Hematopoietic multipotent progenitor cell treated with erythropoietin and hydrocortisone succinate and interleukin-3 and kit ligand, for 4 days (in vitro differentiated cells): Measurements from ENCODE around the gene RAB3GAP2.
"Not testable (repeated sequence)": the region's sequence is repeated elsewhere in the genome, so short reads cannot be mapped to it uniquely, and the experiment has no call there.

ENCODE experiments used
- DNase-seq: peaks from one replicate; pipeline ENCODE4 v3.0.0-alpha.2; 2015

RAB3GAP2 gene

DNA sequence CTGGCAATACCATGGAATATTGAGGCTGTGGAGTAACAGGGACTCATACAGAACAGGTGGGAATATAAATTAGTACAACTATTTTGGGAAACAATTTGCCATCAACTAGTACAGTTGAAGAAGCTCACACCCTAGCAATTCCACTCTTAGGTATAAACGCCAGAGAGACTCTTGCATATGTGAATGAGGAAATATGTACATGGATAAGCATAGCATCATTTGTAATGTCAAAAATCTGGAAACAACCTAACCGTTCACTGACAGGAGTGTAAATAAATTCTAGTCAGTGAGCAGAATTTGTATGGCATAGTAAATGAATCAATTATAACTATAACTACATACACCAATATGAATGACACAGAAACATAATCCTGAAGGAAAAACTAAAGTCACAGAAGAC lies 83.7 kb downstream of the RAB3GAP2 start:
- DNase-seq = no peak

DNA sequence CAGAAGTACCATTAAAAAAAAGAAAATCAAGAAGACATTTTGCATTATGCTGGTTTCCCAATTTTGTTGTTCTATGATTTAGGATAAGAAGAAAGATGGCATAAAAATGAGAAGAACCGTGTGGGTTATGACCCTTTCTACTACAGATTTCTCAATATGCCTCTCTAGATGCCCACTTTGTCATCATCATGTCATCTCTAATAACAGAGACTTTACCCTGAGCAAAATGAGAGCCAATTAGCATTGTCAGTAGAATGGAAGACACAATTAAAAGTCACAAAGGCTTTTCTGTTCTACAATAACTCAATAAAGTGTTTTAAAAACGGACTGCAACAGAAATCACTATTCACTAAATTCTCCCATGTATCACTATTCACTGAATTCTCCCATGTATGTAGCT lies 85.5 kb downstream of the RAB3GAP2 start:
- DNase-seq = no peak

DNA sequence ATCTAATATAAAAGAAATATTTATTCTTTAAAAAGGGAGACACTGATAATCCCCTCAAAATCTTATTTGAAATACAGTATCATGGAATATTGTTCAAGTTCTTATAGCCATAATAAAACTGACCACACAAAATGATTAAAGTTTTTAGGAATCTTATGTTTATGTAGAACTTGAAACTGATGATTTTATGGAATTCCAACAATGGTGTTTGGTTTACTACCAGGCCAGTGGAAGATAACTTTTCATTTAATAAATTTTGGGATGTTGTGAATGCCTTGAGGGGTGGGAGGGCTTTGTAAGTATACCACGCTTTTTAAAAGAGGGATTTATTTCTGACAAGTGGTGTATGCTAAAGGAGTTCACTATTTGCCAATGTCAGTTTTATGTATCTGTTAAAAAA lies 87.7 kb downstream of the RAB3GAP2 start:
- DNase-seq = no peak

DNA sequence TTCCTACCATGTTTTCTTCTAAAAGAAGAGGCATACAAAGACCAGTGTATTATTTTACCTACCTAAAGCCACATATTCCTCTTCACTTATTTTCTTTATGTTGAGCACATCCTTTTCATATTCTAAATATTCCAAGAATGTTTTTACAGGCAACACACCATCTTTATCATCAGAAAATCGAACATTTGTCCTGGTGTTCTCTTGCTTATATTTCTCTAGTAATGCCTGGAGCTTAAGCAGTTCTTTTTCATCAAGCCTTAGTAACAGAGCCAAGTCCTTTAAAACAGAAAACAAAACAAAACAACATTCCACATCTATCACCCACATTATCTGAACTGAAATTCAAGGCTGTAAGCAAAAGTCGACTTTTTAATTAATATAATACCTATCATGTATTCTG lies 89.6 kb downstream of the RAB3GAP2 start:
- DNase-seq = no peak

DNA sequence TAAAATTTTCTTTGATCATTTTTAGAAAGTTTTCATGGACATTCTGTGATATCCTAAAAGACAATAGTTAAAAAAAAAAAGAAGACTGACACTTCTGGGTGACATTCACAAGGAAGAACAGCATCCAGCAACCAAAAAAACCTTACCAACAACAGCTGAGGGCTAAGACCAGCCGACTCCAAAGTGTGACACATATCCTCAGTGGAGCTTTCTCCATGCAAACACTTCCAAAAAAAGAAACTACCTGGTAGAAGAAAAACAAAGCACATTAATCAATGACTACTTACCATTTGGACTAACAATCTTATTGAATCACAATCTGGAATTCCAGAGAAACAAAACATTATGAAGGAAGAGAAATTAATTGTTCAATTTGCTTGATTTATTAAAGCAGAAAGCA lies 90.1 kb downstream of the RAB3GAP2 start:
- no peak for DNase-seq

DNA sequence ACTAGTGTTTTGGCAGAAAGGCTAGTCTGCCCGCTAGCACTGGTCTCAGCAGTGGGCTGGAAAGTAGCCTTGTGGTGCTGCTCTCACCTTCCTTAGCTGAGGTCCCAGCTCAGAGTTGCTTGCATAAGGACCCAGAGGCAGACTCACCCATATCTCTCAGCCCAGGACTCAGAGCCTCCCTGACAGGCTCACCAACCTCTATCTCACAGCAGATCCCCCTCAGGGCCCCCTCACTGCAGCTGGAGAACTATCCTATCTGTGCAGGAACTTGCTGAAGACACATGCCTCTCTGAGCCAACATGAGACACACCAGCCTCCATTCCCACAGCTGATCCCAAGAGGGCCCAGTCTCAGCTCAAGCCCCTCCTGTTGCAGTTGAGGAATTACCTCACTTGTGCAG lies 95.7 kb downstream of the RAB3GAP2 start:
- peak; percentile 22 for DNase-seq

DNA sequence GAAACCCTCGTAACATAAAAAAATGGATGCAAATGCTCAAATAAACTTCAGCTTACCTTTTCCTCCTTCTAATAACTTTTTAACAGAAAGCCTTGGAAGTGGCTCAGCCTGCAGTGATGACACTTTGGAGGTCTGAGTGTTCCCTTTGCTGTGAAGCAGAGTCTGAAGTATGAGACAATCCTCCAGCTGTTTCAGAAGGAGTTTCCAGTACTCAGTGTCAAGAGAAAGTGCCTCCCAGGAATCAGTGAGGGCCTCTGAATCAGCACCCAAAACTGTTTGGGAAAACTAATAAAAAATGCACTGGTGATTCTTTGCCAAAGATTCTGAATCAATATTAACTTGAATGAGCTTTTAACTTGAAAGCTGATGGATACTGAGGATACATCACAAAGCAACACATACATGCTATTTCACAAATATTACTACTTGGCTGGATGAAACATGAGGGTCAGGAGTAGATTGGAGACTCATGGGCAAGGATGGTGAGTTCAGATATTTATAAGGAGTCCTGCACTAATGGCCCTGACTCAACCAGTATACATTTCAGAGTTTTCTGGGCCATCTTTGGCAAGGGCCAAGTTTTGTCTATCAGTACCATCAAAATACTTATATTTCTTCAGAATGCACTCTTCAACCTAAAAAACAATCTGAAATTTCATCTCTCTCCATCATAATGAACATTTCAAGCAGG lies 101.3 kb downstream of the RAB3GAP2 start:
- DNase-seq = no peak

DNA sequence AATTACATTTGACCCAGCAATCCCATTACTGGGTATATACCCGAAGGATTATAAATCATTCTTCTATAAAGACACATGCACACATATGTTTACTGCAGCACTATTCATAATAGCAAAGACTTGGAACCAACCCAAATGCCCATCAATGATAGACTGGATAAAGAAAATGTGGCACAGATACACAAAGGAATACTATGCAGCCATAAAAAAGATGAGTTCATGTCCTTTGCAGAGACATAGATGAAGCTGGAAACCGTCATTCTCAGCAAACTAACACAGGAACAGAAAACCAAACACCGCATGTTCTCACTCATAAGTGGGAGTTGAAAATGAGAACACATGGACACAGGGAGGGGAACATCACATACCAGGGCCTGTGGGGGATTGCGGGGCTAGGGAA lies 102.4 kb downstream of the RAB3GAP2 start:
- not testable (repeated sequence) for DNase-seq

DNA sequence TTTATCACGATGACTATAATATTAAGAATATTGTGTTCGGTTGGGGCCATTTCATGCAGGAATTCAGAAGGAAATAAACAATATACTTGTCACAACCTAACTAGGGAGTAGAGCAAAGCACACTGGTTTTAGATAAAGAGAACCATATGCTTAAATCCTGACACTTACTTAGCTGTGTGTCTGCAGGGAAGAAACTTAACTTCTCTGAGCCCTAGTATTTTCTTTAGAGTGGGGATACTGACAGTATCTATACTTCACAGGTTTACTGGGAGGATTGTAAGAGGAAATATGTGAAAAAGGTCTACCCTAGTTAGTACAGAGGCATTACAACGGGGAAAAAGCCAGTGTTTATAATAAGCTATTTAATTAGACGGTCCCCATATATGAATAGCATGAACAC lies 105.4 kb downstream of the RAB3GAP2 start:
- DNase-seq = no peak

DNA sequence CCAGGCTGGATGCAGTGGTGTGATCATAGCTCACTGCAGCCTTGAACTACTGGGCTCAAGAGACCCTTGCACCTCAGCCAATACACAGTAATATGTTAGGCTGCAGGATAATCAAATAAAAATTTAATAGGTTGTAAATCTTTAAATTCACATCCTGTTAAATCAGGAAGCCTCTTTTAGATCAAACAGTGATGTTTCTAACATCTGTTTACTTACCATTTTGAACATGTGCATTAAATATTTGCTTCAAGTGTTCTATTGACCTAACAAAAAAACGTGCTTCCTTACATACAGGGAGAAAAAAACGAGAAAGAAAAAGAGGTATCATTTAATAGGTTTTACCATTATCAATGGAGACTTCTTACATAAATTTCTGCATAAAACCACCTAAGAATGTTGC lies 107.7 kb downstream of the RAB3GAP2 start:
- no peak for DNase-seq

DNA sequence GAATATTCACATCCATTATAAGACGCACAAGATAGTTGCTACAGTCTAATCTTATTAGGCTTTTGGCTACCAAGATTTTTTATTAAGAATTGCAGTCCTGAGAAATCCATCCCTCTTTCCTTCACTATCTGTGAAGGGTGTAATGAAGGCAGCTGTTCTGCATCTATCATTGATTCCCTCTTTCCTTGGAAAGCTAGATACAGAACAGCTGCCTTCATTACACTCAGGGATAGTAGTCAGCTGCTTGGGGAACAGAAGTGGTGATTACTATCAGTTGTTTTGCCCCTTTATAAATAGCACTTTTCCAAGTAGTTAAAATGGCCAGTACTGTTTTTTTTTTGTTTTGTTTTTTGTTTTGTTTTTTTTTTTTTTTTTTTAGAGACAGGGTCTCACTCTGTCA lies 108.1 kb downstream of the RAB3GAP2 start:
- no peak for DNase-seq

DNA sequence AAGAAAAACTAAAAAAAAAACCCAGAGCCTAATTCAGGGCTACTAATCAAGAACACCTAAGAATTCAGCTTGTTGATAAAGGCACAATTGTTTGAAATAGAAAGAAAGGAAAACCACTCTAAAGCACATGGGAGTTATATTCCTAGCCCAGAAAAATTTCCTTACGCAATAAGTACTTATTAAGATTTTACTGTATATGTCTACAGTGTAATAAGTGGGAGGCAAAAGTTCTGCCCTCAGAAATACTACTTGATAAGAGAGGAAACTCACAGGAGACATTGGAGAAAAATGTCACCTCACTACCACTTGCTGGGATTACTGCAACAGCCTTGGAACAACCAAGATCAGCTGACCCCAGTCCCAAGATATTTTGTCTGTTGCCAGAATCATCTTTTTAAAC lies 112.2 kb downstream of the RAB3GAP2 start:
- DNase-seq = no peak

DNA sequence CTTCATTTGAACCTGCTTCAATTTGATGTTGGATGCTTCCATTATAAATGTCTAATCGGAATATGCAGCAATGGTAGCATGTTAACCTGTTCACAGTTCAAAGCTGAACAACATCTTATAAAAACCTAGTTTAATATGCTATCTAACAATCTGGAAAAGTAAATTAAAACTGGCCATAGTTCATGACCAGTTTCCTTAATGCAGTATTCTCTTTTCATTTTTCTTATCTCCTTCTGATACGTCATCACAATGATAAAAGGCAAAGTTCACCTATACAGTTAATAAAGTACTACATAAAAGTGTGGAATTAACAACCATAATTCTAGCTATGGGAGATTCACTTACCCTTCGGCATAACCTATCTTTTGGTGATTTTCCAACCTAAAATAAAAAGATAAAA lies 113.2 kb downstream of the RAB3GAP2 start:
- DNase-seq = no peak

DNA sequence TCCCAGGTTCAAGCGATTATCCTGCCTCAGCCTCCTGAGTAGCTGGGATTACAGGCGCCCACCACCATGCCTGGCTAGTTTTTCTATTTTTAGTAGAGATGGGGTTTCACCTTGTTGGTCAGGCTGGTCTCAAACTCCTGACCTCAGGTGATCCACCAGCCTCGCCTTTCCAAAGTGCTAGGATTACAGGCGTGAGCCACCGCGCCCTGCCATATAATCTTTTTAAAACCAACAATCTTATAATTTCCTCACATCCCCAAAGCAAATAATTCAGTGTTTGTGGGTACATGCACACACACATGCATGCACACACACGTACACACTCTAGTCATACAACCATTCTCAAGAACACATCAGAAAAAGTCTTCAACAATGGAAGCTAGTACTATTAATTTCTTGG lies 113.7 kb downstream of the RAB3GAP2 start:
- not testable (repeated sequence) for DNase-seq

DNA sequence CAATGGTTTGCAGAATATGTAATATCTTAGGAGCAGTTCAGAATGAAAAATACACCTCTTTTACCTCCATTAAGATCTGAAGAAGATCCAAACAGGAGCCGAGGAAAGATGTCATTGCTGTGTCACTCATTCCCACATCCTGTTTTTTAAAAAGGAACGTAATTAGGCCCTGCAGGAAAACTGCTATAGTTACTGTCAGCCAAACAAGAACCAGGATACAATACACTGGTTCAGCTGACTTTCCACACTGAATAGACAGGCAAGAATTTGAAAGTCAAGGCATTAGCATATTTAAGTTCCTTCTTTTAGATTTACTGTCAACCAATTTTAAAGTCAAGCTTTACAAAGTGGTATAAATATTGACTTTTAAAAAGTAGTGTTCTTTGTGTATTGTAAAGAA lies 114.5 kb downstream of the RAB3GAP2 start:
- no peak for DNase-seq

DNA sequence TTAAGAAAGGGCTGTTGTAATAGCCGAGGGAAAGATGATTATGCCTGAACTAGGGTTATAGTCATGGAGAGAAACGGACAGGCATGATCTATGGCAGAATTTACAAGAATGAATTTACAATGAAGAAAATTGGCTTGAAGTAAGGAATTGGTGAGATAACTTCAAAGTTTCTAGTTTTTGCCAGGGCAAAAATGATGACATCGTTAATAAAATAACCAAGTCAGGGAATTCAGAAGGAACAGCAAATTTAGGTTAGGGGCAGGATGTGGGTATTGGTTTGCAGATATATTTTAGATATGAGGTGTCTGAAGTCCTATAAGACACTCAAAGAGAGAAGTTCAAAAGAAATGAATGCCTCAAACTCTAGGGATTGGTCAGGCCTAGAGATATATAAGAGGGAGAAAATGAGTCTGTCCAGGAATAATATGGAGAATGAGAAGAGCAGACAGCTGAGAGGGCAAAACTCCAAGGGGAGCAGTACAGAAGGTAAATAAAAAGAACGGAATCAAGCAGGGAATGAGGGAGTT lies 115.6 kb downstream of the RAB3GAP2 start:
- DNase-seq = no peak

DNA sequence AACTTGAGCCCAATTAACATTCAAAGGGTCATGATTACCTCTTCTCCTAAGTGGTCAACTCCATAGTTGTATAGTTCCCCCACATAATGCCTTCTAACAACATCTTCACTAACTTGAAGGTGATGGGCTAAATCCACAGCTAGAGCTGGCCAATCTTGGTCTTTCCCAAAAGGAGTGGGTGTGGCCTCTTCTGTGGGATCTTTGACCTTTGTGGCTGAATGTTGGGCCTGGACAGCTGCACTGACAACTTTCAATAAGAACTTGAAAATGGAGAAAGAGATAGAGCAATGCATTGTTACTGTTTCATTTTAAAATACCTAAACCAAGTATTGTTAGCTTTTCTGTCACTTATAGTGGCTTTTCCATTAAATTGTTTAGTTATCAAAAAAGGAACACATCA lies 119.1 kb downstream of the RAB3GAP2 start:
- DNase-seq = no peak

DNA sequence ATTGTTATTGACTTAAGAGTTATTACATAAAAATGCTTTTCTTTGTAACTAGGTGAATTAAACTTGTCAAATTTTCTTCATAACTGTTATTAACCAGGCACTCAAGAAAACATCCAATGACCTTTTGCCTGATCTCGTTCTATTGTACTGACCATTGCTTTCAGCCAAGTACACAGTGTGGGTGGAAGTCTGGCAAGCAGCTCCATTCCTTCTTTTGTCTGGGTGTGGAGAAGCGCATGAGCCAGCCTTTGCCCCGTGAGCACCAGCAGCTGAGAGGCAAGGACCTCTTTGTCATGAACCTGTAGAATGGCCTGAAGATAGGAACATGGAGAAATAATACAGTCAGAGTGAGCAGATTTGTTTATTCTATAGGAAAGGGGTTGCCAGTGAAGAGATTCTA lies 120.8 kb downstream of the RAB3GAP2 start:
- DNase-seq = no peak

DNA sequence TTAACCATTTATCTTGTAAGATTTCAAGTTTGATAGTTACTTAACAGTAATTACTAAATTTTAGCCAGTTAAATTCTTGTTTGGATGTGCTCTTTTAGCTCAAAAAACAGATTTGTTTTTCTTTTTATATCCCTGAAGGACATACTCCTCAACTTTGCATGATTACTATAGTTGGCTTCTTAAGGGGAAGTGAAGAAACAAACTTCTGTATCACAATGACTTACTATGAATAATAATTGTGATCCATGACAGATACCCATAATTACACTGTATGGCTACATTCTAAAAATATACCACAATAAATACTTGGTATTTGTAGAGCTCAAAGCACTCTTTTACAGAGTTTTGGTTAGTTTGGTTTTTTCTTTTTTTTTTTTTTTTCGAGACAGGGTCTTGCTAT lies 122.5 kb downstream of the RAB3GAP2 start:
- DNase-seq = no peak

DNA sequence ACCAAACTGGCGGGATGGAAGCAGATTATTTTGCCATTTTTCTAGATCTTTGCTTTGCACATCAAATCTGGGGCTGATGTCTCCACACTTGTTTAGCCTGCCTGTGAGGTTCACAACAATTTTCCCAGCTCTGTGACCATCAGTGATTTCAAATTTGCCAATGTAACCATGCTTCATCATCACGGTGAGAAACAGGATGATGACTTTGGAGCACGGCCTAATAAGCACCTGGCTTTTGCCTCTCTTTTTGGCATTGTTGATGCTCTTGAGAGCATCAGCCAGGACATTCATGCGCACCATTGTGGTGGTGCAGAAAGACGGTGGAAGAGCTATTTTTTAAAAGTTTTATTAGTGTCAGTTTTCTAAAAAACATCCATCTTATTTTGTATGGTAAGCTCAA lies 128.2 kb downstream of the RAB3GAP2 start:
- no peak for DNase-seq

DNA sequence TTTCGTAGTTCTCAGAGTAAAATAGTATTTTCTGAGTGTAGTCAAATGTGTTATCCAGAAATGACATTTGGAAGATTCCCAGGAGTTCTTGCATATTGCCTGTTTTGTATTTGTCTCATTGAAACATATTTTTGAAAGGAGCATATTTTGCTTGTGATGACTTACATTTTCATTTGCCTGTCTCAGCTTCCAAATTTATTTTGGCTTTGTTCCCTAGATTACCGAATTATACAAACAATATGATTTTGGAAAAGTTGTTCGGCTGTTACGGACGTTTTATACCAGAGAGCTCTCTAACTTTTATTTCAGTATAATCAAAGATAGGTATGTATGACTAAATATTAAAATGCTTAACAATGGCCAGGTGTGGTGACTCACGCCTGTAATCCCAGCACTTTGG lies 132.3 kb downstream of the RAB3GAP2 start:
- DNase-seq = no peak

DNA sequence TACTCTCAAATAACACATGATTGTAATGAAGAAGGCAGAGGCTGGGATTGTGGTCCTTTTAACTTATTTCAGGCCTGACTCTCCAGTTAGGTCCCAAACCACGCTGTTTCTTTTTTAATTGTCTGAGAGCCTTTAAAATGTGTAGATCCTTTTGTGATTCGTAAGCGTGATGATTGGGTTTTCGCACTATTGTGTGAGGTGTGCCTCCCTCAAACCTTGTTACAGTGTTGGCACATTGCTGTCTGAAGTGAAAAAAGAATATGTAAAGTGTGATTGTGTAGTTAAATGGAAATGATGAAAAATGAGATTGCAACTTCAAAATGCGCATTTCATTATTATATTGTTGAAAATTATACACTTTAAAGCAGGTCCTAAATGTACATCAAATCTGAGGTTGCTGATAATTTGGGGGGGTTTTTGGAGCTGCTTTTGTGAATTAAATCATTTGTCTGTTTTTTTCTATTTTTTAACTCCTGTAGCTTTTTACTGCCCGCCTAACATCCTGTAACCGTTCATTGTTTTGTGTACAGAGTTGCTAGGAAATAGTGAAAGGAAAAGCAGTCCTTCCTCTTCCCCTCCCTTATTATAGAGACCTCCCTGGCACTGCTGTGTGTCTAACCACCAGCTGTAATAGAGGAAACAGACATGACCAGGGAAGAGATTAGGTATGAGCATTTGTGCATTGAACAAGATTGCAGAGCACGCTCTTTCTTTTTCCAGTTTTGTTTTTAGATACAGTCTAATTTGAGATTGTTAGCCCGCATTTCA lies 135.1 kb downstream of the RAB3GAP2 start:
- DNase-seq = peak; percentile 84

DNA sequence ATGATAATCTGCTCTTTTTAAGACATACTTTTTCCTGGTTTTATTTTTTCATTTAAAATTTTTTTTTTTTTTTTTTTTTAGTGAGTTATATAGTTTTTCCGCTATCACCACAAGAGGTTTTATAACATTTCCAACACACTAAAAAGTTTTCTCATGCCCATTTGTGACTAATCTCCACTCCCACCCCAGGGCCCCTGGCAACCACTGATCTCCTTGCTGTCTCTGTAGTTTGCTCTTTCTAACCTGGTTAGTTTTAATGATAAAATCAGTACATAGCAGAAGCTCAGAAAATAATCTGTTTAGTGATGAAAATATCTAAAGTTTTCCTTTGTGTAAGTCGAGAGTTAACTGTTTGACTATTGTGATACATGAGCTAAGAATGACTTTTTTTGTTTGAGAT lies 136.5 kb downstream of the RAB3GAP2 start:
- no peak for DNase-seq

DNA sequence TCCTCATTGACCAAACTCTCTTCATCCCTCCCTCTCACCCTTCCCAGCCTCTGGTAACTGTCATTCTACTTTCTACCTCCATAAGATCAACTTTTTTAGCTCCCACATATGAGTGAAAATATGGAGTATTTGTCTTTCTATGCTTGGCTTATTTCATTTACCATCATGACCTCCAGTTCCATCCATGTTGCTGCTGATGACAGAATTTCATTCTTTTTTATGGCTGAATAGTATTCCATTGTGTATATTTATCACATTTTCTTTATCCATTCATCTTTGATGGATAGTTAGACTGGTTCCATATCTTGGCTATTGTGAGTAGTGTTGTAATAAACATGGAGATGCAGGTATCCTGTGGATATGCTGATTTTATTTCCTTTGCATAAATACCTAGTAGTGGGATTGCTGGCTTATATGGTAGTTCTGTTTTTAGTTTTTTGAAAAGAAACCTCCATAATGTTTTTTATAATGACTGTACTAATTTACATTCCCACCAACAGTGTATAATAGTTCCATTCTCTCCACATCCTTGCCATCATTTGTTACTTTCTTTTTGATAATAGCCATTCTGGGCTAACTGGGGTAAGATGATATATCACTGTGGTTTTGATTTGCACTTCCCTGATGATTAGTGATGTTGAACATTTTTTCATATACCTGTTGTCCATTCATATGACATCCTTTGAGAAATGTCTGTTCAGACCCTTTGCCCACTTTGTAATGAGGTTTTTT lies 142.6 kb downstream of the RAB3GAP2 start:
- no peak for DNase-seq
